ENCODE data around the gene C1orf50.

Gene C1orf50

DNA sequence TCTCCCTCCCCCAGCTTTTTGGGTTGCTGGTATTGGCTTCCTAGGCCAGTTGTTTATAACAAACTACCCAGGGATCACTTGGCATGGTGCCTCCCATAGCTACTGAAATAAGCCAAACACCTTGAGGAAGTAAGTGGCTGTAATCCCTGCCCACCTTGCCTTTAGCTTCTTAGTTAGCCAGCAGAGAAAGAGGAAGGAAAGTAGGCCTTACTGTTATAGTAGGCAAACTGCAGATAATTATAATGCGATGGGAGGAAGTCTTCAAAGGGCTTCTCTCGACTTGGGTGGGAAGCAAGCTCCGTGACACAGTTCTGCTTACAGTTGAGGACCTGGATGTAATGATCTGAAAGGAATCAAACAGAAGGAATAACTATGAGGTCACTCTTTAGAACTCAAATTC, 8.4 kb upstream of the C1orf50 start:
- no peak for DNase-seq (ENCODE audit: low read depth in 2 of 2, low spot score in 1 of 2)

DNA sequence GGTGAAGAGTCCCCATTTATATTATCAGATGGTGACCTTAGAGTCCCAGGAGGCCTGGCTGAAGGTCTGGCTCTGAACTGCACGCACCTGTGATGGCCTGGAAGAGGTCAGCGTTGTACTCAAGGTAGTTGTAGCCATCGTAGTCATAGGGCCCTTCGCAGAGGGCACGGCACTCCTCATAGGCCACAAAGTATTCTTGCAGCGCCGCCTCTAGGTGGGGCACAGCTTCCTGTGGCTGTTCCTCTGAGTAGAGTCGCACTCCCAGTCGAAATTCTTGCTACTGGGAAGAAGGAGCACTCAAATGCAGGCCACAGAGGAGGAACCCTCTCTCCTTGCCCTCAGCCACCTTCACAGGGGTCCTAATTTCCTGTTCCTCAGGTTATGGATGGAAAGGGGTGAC, 7.9 kb upstream of the C1orf50 start:
- no peak for DNase-seq (ENCODE audit: low read depth in 2 of 2, low spot score in 1 of 2)

- DNase-seq (ENCODE audit: low read depth in 2 of 2, low spot score in 1 of 2) = no peak
These were observed 5.5 kb upstream of the C1orf50 start for GRCh38 chr1:42761567-42761966.

DNA sequence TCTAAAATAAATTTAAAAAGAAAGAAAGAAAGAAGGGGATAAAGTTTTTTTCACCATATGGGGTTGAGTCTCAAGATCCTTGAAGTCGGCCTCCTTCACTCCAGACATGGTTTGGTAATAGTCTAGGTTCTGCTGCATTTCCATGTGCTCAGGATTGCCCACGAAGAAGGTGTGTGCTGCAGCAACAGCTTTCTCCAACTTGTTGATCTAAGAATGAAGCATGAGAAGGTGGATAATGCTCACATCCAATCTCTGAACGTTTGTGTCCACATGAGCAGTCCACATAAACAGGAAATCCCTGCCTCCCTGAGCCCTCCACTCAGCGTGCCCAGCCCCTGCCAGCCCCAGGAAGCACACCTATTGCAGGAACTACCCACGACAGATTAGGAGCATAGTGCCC, 4.8 kb upstream of the C1orf50 start:
- no peak for DNase-seq (ENCODE audit: low read depth in 2 of 2, low spot score in 1 of 2)

DNA sequence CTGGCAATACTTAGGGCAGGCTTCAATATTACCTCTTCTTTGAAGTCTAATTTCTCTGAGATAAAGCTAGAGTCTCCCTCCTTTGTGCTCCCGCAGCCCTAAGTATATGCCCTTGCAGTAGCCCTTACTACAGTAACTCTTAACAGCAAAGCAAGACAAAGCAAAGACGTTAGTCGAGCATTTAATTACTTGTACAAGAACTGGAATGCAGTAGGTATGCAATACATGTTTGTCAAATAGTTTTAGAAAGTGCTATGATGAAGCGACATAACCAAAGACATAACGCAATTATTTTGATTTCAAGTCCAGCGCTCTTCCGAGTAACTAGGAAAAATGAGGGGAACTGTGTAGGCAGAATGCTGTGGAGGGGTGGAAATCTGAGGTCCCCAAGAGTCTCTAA, 1.8 kb upstream of the C1orf50 start:
- no peak for DNase-seq (ENCODE audit: low read depth in 2 of 2, low spot score in 1 of 2)

GRCh38 chr1:42765832-42766740, 963 bp upstream of the C1orf50 start:
- peak in 1 of 2 donors; percentile 20 for DNase-seq (ENCODE audit: low read depth in 2 of 2, low spot score in 1 of 2)

GRCh38 chr1:42767510-42768000, 506 bp downstream of the C1orf50 start:
- DNase-seq (ENCODE audit: low read depth in 2 of 2, low spot score in 1 of 2) = no peak

GRCh38 chr1:42768172-42768571, 1.1 kb downstream of the C1orf50 start:
- DNase-seq (ENCODE audit: low read depth in 2 of 2, low spot score in 1 of 2) = no peak

- DNase-seq (ENCODE audit: low read depth in 2 of 2, low spot score in 1 of 2) = no peak
These were observed 2.8 kb downstream of the C1orf50 start for GRCh38 chr1:42769811-42770210.

DNA sequence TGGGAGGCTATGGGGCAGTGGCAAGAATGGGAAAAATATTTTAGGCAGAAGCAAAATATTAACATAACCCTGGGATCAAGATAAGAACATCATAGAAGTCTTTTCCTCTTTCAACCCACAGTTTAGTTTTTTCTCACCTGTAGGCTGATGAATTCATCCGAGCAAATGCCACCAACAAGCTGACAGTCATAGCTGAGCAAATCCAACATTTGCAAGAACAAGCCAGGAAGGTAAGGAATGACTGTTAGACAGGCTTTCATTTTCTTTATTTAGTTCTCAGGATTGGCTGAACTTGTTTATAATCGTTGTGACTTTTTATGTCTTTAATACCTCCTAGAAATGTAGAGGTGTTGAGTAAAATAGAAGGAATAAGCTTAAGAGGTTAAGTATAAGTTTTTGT, 6.4 kb downstream of the C1orf50 start:
- no peak for DNase-seq (ENCODE audit: low read depth in 2 of 2, low spot score in 1 of 2)

DNA sequence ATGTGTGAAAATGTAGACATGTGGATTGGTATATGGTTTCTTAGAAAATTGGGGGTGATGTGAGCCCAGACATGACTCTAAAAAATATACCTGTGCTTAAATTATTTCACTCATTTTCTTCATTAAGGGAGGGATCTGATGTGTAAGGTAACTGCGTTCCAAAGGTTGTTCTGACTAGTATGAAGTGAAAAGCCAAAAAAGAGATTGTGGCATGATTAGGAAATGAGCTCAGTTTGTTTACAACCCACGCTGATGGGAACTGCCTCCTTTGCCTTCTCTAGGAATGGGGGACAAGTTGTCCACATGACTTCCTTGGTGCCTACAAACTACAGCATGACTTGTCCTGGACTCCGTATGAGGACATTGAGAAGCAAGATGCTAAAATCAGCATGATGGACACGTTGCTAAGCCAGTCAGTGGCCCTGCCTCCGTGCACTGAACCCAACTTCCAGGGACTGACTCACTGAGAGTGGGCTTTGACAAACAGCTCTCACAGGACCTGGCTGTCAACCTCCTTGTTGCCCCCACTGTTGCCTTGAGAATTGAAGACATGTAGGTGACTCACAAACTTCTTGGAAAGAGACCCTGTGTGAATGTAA, 8.0 kb downstream of the C1orf50 start:
- DNase-seq (ENCODE audit: low read depth in 2 of 2, low spot score in 1 of 2) = no peak

DNA sequence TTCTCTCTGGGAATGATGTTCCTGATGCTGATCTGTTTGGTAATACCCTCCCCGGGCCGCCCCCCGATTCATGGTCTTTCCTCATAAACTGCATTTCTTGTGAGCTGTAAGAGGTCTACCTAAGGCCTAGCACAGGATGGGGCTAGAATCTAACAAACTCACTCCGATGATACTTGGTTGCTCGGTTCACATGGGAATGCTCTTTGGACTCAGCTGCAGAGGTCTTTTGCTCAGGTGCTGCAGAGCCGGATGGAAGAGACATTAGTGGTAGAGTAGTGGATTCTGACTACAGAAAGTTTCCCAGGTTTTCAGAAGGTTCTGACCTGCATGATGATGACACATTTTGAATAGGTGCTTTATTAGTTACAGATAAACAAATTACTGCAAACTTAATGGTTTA, 9.5 kb downstream of the C1orf50 start:
- no peak for DNase-seq (ENCODE audit: low read depth in 2 of 2, low spot score in 1 of 2)

- no peak for DNase-seq (ENCODE audit: low read depth in 2 of 2, low spot score in 1 of 2)
These were observed 10.8 kb downstream of the C1orf50 start for GRCh38 chr1:42777852-42778251.

DNA sequence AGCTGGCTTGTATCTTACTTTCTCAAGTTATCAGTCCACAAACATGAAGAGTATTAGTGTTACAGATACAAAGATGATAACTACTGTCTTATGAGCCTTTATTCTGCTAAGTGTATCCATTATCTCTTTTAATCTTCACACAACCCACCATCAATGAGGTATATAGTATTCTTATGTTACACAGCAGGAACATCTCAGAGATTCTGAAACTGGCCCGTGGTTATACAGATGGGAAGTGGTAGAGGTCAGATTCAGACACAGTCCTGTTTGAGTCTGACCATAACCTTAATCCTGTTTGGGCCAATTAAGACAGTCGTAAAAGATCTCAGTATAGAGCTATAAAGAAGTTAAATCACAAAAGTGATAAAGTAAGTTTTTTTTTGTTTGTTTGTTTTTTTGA, 12.7 kb downstream of the C1orf50 start:
- no peak for DNase-seq (ENCODE audit: low read depth in 2 of 2, low spot score in 1 of 2)

DNA sequence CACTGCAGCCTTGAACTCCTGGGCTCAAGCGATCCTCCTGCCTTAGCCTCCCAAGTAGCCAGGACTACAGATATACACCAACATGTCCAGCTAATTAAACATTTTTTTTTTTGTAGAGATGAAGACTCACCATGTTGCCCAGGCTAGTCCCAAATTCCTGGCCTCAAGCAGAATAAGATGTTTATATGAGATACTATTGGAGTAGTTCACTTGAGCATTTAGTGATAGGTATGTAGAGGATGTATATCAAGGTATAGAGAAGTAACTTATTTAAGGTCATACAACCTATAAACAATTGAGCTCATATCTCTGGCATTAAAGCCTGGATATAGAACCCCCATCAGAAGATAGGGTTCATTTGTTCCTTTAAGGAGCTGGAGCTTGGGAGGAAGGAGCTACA, 13.1 kb downstream of the C1orf50 start:
- no peak for DNase-seq (ENCODE audit: low read depth in 2 of 2, low spot score in 1 of 2)

GRCh38 chr1:42783092-42783491, 16.0 kb downstream of the C1orf50 start:
- DNase-seq (ENCODE audit: low read depth in 2 of 2, low spot score in 1 of 2) = no peak

GRCh38 chr1:42784547-42784945, 17.5 kb downstream of the C1orf50 start:
- DNase-seq (ENCODE audit: low read depth in 2 of 2, low spot score in 1 of 2) = no peak

- DNase-seq (ENCODE audit: low read depth in 2 of 2, low spot score in 1 of 2) = peak in 1 of 2 donors; percentile 12
These were observed 18.1 kb downstream of the C1orf50 start, which contains the start of gene TMEM269 for GRCh38 chr1:42784946-42785693. Gene TMEM269, plus strand, starts transcription at chr1:42784991. Its CDS starts 4,903 bp downstream, at chr1:42789894.

DNA sequence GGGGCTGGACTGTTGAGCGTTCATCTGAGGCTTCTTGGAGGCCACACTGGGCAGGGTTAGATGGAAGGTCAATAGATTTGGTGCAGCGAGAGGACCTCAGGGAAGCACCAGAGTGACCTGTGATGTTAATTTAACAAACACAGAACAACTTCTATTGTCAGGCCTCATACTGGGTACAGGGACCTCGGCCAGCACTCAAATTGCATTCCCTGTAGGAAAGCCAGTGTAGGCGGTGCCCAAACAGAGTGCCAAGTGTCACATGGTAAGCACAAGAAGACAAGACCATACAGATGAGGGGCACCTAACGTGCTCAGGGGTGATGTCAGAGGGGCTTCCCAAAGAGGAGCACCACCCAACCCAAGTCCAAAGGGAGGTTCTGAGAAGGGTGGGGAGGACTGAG, 19.0 kb downstream of the C1orf50 start:
- no peak for DNase-seq (ENCODE audit: low read depth in 2 of 2, low spot score in 1 of 2)

DNA sequence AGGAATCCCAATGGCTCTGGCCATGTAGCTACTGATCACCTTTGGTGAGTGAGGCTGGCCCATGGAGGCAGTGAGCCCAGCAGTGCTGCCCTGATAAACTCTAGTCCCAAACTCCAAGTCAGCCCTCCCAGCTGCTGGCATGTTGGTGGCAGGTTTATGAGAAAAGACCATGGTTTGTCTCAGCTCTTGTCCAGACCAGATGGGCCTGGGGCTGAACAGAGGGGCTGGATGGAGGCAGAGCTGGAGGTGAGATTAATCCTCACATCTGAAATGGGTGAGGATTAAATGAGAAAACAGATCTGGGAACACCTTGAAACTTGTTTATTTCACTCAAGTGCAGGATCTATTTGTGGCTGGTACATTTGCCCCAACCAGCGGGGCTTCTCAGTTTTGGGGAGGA, 21.0 kb downstream of the C1orf50 start:
- DNase-seq (ENCODE audit: low read depth in 2 of 2, low spot score in 1 of 2) = no peak

DNA sequence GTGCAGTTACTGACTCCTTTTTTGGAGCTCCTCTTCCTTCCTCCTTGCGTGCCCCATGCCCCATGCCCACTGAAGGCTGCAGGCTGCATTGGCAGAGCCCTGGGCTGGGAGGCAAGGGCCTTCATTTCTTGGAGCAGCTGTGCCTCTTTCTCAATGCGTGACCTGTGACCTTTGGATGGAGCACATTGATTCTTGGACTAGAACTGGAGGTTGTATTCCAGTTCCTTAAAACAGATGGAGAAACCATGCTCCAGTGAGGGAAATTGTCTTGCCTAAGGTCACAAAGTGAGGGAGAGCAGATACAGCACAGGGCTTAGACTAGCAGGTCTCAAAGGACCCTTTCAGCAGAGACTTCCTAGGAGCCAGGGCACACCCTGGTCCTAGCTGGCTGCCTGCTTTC, 26.8 kb downstream of the C1orf50 start:
- no peak for DNase-seq (ENCODE audit: low read depth in 2 of 2, low spot score in 1 of 2)

DNA sequence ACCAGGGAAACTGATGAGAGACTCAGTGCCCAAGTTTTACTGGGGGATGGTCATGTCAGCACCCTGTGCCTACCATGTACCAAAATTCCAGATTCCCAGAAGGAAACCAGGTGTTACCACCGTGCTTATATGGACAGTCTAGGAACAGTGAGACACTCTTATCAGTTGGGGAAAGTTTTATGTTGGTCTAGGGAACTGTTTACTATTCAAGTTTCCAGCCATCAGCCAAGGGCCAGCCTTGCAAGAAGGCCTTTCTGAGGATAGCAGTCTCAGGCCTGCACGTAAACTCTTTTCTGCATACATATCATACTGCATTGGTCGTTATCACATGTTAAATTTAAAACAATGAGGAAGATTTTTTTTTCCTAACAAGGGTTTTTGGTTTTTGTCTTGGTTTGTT, 30.4 kb downstream of the C1orf50 start:
- DNase-seq (ENCODE audit: low read depth in 2 of 2, low spot score in 1 of 2) = no peak

Data from stimulated activated CD8-positive, alpha-beta memory T cell treated with anti-CD3 and anti-CD28 coated beads, Interleukin-4, amount 100 ng/mL, for 4 hours (primary cell).